ENCODE results near the gene MRPL54. TPM values are rescaled to one million over a fixed set of nuclear protein-coding genes. Genes with fewer than 3 reads are reported as not detected.

MRPL54 gene
- total RNA-seq, 1 experiment from 2014 or later: 85.7 TPM

GRCh38 chr19:3730457-3730958 lies 32.0 kb upstream of the MRPL54 start:
- intact Hi-C loops (cut with micrococcal nuclease): no loop called here
- TF ChIP-seq CTCF (IDR thresholded peaks at IDR 0.05; ENCODE audit: unreplicated experiment): no peak
- Mint-ChIP-seq H3K27me3 (ENCODE audit: insufficient read depth, unreplicated experiment) (no peaks in the 10 kb centered on the region), H3K4me3 (ENCODE audit: unreplicated experiment) (no peak overlapping the region), H3K36me3 (ENCODE audit: insufficient read depth, unreplicated experiment) (no peaks in the 10 kb centered on the region), H3K4me1 (ENCODE audit: insufficient read depth, unreplicated experiment) (peaks cover 6% of the 10 kb centered on the region), H3K27ac (ENCODE audit: low read depth, unreplicated experiment) (no peak overlapping the region), H3K9me3 (ENCODE audit: unreplicated experiment) (no peaks in the 10 kb centered on the region)
- ChIA-PET POLR2A (no interaction called here), CTCF (no interaction called here)
- BruUV-seq (replicated peaks): no TSS peak
- DNase-seq (ENCODE audit: unreplicated experiment): no peak

- POLR2A ChIA-PET: interaction anchor here (0.7 kb wide), 1 partner anchor 9 kb away, joined by 3 read pairs; no protein-coding TSS in a partner anchor
- Mint-ChIP-seq H3K4me1 (ENCODE audit: insufficient read depth, unreplicated experiment) (peaks cover 6% of the 10 kb centered on the region), H3K36me3 (ENCODE audit: insufficient read depth, unreplicated experiment) (no peaks in the 10 kb centered on the region), H3K4me3 (ENCODE audit: unreplicated experiment) (no peak overlapping the region), H3K9me3 (ENCODE audit: unreplicated experiment) (no peaks in the 10 kb centered on the region), H3K27ac (ENCODE audit: low read depth, unreplicated experiment) (no peak overlapping the region), H3K27me3 (ENCODE audit: insufficient read depth, unreplicated experiment) (peaks cover 2% of the 10 kb centered on the region)
- BruUV-seq (replicated peaks): no TSS peak
- CTCF ChIA-PET: interaction anchor here (1.0 kb wide), 1 partner anchor 21 kb away, joined by 4 read pairs; no protein-coding TSS in a partner anchor
- TF ChIP-seq CTCF (IDR thresholded peaks at IDR 0.05; ENCODE audit: unreplicated experiment): no peak
- no peak for DNase-seq (ENCODE audit: unreplicated experiment)
- intact Hi-C loops (cut with micrococcal nuclease): no loop called here
Observed at GRCh38 chr19:3732108-3732507, 30.4 kb upstream of the MRPL54 start.

- DNase-seq (ENCODE audit: unreplicated experiment): no peak
- intact Hi-C loops (cut with micrococcal nuclease): no loop called here
- Mint-ChIP-seq H3K4me1 (ENCODE audit: insufficient read depth, unreplicated experiment) (peaks cover 6% of the 10 kb centered on the region), H3K9me3 (ENCODE audit: unreplicated experiment) (no peaks in the 10 kb centered on the region), H3K27me3 (ENCODE audit: insufficient read depth, unreplicated experiment) (peaks cover 11% of the 10 kb centered on the region), H3K27ac (ENCODE audit: low read depth, unreplicated experiment) (no peak overlapping the region), H3K4me3 (ENCODE audit: unreplicated experiment) (no peak overlapping the region), H3K36me3 (ENCODE audit: insufficient read depth, unreplicated experiment) (no peaks in the 10 kb centered on the region)
- BruUV-seq (replicated peaks): no TSS peak
- POLR2A ChIA-PET: no interaction called here
- TF ChIP-seq CTCF (IDR thresholded peaks at IDR 0.05; ENCODE audit: unreplicated experiment): no peak
- CTCF ChIA-PET: interaction anchor here (0.7 kb wide), 1 partner anchor 505 kb away, joined by 3 read pairs; no protein-coding TSS in a partner anchor
Observed at GRCh38 chr19:3733549-3734309, 28.8 kb upstream of the MRPL54 start.

- Mint-ChIP-seq H3K4me3 (ENCODE audit: unreplicated experiment) (no peak overlapping the region), H3K27ac (ENCODE audit: low read depth, unreplicated experiment) (no peak overlapping the region), H3K4me1 (ENCODE audit: insufficient read depth, unreplicated experiment) (peaks cover 6% of the 10 kb centered on the region), H3K27me3 (ENCODE audit: insufficient read depth, unreplicated experiment) (peaks cover 11% of the 10 kb centered on the region), H3K36me3 (ENCODE audit: insufficient read depth, unreplicated experiment) (no peaks in the 10 kb centered on the region), H3K9me3 (ENCODE audit: unreplicated experiment) (no peaks in the 10 kb centered on the region)
- intact Hi-C loops (cut with micrococcal nuclease): no loop called here
- ChIA-PET POLR2A (no interaction called here), CTCF (no interaction called here)
- no peak for DNase-seq (ENCODE audit: unreplicated experiment)
- BruUV-seq (replicated peaks): no TSS peak
- TF ChIP-seq CTCF (IDR thresholded peaks at IDR 0.05; ENCODE audit: unreplicated experiment): no peak
Observed at GRCh38 chr19:3734310-3734600, 28.2 kb upstream of the MRPL54 start.
